Islet precursor cell (in vitro differentiated cells): ENCODE data around the gene GRM5.
A peak's percentile ranks its signal among the peaks of the same experiment; 100 is the strongest.
"Not testable (repeated sequence)": the region's sequence is repeated elsewhere in the genome, so short reads cannot be mapped to it uniquely, and the experiment has no call there.

Experiments used
- DNase-seq: peaks from one replicate; pipeline ENCODE4 v3.0.0-alpha.2; 2018

GRM5 gene

GRCh38 chr11:89065651-89066201 is at the start of gene GRM5:
Gene GRM5 (minus strand): TSS chr11:89065982. CDS start chr11:89047872, 18,110 bp downstream.
- DNase-seq, result not testable (repeated sequence)

- DNase-seq, result peak; percentile 59
Observed at GRCh38 chr11:89097956-89098355, 32.2 kb upstream of the GRM5 start.

GRCh38 chr11:89093806-89094205 is 28.0 kb upstream of the GRM5 start:
- not testable (repeated sequence) for DNase-seq

- DNase-seq, result not testable (repeated sequence)
Observed at GRCh38 chr11:89084951-89085350, 19.2 kb upstream of the GRM5 start.

- DNase-seq, result not testable (repeated sequence)
Observed at GRCh38 chr11:89070911-89071310, 5.1 kb upstream of the GRM5 start.

- DNase-seq, result no peak
Observed at GRCh38 chr11:89067264-89067663, 1.5 kb upstream of the GRM5 start.

GRCh38 chr11:89065066-89065465 is 716 bp downstream of the GRM5 start:
- DNase-seq, result no peak

GRCh38 chr11:89063481-89063951 is 2.3 kb downstream of the GRM5 start:
- not testable (repeated sequence) for DNase-seq

- DNase-seq, result not testable (repeated sequence)
Observed at GRCh38 chr11:89062771-89063298, 2.9 kb downstream of the GRM5 start.

- not testable (repeated sequence) for DNase-seq
Observed at GRCh38 chr11:89061839-89062238, 3.9 kb downstream of the GRM5 start.

- not testable (repeated sequence) for DNase-seq
Observed at GRCh38 chr11:89057406-89057805, 8.4 kb downstream of the GRM5 start.

- DNase-seq, result no peak
Observed at GRCh38 chr11:89052220-89052619, 13.6 kb downstream of the GRM5 start.

- DNase-seq, result not testable (repeated sequence)
Observed at GRCh38 chr11:89047159-89047558, 18.6 kb downstream of the GRM5 start.

- not testable (repeated sequence) for DNase-seq
Observed at GRCh38 chr11:89043861-89044588, 21.8 kb downstream of the GRM5 start.

GRCh38 chr11:89029671-89030070 is 36.1 kb downstream of the GRM5 start:
- DNase-seq, result not testable (repeated sequence)

- DNase-seq, result no peak
Observed at GRCh38 chr11:89021339-89021738, 44.4 kb downstream of the GRM5 start.

GRCh38 chr11:89019827-89020547 is 45.8 kb downstream of the GRM5 start:
- DNase-seq, result not testable (repeated sequence)

GRCh38 chr11:89016214-89016613 is 49.6 kb downstream of the GRM5 start:
- no peak for DNase-seq

GRCh38 chr11:89015614-89016013 is 50.2 kb downstream of the GRM5 start:
- DNase-seq, result no peak

- DNase-seq, result not testable (repeated sequence)
Observed at GRCh38 chr11:89000852-89001251, 64.9 kb downstream of the GRM5 start.

- no peak for DNase-seq
Observed at GRCh38 chr11:88979641-88980040, 86.1 kb downstream of the GRM5 start.

GRCh38 chr11:88978992-88979391 is 86.8 kb downstream of the GRM5 start:
- DNase-seq, result not testable (repeated sequence)

GRCh38 chr11:88975441-88975840 is 90.3 kb downstream of the GRM5 start:
- not testable (repeated sequence) for DNase-seq
